NCI-H1930 (cell line): Measurements from ENCODE around the gene PARVG.

Source experiments
- DNase-seq, 2 experiments: peaks; one replicate each; lab custom pipeline; 2025; lab: John Stamatoyannopoulos, UW

The PARVG gene

DNA sequence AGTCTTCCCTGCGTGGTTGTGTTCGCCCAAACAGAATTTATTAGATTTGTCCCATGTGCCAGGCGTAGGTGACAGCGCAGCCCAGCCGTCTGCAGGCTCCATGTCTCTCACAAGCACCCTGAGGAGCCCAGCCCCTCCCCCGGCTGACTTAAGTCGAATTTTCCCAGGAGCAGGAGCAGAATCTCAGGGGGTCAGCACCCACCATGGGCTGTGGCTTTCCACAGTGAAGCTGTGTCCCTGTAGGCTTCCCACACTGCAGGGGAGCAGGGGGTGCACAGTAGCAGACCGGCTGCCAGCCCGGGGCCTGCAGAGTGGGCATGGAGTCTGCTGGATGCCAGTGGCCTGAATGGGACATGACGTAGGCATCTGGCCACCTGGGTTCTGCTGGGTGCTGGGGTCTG lies 16.0 kb downstream of the PARVG start:
- DNase-seq, result no peak

DNA sequence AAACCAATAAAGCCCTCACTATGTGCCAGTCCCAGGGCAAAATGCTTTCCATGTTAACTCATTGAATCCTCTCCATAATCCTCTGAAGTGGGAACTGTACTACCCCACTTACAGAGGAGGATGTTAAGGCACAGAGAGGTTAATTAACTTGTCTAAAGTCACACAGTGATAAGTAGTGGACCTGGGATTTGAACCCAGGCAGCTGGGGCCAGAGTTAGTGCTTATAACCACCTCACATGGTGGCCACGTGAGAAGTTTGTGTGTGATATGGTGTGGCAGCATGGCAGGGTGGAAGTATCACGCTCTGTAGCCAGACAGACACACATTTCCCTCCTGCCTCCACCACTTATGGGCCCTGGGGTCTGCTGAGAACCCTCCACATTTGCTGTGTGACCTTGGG lies 16.5 kb downstream of the PARVG start:
- DNase-seq, result no peak

DNA sequence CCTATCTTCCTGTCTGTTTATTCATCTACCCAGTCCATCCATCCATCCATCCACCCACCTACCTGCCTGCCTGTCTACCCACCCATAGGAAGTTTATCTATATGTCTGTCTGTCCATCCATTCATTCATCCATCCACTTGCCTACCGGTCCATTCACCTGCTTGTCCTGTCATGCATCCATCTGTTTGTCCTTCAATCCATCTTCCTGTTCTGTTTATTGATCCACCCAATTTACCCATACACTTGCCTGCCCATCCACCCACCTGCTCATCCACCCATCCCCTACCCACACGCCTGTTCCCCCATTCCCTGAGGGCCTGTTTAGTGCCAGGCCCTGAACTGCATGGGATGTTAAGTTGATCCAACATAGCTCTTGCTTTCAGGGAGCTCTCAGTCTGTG lies 18.4 kb downstream of the PARVG start:
- DNase-seq, result no peak

DNA sequence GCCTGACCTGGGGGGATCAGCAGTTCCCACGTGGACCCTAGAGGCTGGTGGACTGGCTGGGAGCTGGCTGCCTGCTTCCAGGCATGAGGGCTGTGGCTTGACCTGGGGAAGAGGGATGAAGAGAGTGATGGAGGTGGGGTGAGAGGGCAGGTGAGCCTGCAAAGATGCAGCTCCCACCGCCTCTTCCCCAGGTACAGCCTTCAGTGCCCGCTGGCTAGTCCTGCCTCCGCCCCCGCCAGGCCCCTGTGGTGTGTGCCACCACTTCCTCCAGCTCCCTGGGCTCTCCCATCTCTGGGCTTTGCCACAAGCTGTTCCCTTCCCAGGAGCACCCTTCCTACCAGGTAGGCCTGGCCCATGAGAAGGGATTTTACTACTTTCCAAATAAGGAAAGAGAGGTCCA lies 19.1 kb downstream of the PARVG start:
- no peak for DNase-seq

DNA sequence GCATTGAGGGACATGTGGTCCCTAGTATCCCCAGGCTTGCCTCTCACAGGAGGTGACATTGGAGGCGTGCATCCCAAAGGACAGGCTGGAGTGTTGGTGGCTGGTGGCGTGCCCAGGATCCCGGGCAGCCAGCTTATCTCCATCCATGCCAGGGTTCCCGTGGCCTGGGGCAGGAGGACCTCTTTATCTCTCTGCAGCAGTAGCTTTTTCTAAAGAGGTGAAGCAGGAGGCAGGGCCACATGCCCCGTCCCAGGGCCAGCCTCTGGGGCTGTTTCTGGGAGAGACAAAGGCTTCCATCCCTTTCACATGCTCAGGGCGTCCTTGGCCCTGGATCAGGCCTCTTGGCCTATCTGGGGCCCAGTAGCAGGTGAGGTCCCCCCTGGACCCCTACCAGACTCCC lies 19.7 kb downstream of the PARVG start:
- no peak for DNase-seq

DNA sequence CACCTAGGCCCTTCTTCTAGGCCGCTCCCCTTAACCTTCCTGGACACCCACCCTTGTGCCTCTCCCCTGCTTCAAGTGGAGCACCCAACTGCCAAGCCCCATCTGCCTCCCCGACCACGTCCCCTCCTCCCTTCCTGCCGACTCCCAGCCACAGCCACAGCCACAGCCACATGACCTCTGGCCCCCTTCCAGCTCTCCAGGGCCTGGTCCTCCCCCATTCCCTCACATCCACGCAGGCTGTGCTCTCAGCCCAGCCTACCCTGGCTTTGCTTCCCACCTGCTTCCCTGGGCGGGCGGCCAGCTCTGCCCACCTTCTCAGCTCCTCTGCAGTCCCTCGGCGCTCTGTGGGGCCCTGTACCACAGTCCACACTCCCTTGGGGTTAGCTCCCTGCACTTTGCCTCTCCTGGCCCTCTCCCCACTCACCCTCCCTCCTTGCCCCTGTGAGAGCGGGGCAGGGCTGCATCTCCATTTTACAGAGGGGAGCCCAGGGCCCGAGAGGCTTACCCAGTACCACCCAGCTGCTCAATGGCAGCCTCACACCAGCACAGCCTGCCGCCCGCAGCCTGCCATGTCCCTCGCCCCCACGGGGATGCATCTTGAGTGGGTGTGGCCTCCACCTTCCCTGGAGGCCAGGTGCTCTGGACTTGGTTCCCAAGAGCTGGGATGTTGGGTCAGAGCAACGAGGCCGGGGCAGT lies 20.3 kb downstream of the PARVG start:
- no peak for DNase-seq

DNA sequence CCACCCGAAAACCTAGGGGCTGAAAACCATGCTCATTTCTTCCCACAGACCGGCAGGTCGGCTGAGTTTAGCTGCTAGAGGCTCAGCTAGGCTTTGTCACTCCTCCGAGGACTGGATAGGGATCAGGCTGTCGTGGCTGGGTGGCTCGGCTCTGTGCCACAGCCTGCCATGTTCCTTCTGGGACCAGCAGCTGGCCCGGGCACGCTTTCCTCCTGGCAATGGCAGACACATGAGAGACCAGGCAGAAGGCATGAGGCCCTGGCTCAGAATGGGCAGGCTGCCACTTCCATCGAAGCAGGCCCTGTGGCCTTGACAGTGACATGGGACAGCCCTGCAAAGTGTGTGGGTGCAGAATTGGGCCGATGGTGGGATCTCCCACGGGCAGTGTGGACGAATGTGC lies 20.9 kb downstream of the PARVG start:
- DNase-seq, result no peak

DNA sequence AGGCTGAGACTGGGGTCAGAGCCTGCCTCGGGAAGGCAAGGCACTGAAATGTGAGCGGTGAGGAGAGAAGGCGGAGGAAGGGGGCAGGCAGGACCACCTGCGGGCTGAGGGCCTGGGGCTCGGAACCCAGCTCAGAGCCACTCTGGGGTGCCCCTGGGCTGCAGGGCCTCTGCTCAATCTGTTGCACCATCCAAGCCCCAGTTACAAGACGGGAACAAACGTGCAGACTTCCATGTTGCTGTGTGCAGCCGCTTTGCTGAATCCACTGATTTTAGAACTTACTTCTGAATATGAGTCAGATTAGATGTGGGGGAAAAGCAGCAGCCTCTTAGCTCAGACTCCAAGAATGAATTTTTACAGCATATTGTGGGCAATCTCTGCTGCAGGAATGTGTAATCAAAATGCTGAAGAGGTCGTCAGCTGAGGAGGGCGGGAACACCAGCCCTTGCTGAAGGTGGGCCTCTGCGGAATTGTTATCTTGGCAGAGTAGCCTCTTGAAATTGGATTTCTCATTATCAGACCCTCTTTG lies 21.6 kb downstream of the PARVG start:
- DNase-seq, result no peak

DNA sequence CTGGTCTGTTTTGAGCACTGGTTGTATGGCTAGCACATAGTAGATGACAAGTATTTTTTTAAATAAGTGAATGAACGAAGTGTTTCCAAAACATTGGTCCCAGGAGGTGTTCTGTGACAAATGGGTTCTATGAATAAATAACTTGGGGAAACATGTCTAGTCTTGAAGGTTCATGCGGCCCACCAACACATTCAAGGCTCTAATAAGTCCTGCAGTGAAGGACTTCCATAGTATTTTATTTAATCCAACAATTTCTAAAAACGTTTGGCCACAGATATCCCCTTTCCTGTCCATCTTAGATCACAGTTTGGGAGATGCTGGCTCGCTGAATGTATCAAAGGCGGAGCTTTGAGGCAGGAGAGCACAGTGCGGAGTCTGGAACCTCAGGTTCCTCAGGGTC lies 22.5 kb downstream of the PARVG start:
- no peak for DNase-seq

DNA sequence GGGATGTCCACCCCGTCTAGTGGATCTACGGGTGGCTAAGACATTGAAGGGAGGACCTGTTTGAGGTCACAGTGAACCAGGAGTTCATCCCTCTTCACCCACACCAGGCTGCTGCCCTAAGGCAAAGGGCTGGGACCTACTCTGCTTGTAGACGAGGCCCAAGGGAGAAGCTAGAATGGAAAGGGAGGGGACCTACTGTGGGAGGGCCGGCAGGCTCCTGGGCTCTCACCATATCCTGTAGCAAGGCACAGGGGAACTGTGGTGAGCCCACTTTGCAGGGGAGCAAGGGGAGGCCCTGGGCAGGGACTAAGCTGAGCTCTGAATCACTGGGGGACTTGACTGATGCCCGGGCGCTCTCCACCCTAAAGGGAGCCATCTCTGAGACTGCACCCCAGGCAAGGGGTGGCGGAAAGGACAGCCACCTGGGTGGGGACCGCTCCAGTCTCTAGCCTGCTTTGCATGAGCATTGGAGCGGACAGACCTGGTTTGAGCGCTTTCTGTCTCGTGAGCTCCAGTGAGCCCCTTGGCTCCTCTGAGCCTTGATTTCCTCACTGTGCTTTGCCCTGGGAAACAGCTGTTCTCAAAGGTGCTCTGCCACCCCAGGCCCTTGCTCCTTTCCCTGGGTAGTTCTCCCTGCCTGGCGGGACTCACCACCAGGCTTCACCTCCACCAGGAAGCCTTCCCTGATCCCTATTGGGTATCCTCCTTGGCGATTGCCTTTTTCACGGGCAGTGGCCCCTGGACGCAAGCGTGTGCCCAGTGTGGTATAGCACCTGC lies 24.2 kb downstream of the PARVG start:
- DNase-seq, result no peak

DNA sequence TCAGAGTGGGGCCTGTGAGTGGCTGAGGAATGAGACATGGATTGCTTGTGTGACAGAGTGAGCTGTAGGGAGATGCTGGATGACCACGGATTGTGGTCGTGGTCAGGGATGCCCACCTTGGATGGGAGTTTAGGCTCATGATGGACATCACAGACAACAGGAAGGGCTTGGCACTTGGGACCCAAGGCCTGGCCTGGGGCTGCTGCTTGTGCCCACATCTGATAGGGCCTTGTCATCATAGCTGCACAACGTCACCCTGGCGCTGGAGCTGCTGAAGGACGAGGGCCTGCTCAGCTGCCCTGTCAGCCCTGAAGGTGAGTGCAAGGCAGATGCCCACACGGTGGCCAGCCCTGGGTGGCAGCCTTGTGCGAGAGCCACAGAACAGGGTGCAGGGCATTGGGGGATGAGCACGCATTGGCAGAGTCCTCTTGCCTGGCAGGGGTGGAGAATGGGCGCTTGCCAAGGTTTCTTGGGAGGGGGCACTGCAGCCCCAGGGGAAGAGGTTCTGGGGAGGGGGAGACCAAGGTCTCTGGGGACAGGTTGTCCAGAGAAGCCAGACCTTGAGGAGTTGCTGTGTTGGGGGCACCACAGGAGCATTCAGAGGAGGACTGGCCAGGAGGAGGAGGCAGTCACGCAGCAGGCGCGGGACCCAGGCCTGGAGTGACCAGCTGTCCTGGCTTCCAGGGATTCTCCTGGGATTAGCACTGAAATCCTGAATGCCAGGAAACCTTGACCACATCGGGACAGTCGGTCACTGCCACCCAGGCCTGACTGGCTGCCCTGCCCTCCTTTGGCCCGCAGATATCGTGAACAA lies 25.0 kb downstream of the PARVG start:
- no peak for DNase-seq

DNA sequence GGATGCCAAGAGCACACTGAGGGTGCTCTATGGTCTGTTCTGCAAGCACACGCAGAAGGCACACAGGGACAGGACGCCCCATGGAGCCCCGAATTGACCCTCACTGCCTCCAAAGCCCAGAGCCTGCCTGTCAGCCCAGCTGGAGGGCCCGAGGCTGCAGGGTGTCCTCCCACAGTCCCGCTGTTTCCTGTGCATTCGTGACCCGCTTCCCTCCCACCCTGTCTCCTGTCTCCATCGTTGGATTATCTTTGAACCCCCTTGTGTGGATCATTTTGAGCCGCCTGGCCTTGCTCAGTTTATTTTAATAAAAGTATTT lies 25.6 kb downstream of the PARVG start:
- DNase-seq, result no peak

DNA sequence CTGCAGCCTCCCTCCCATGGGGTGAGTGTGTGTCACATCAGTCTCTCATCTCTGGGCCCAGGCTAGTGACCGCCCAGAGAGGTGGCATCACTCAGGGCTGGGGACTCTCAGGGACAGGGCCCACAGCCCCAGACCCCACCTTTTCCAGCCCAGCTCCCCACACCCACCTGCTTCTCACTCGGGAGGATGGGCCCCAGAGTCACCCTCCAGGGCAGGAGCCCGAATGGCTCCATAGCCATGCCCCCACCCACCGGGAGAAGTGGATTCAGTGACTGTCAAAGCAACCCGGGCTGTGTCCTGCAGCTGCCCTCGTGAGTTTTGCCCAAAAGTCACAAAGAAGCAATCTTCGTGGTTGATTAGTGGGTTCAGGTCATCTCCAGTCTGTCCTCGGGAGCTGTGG lies 26.0 kb downstream of the PARVG start:
- no peak for DNase-seq

DNA sequence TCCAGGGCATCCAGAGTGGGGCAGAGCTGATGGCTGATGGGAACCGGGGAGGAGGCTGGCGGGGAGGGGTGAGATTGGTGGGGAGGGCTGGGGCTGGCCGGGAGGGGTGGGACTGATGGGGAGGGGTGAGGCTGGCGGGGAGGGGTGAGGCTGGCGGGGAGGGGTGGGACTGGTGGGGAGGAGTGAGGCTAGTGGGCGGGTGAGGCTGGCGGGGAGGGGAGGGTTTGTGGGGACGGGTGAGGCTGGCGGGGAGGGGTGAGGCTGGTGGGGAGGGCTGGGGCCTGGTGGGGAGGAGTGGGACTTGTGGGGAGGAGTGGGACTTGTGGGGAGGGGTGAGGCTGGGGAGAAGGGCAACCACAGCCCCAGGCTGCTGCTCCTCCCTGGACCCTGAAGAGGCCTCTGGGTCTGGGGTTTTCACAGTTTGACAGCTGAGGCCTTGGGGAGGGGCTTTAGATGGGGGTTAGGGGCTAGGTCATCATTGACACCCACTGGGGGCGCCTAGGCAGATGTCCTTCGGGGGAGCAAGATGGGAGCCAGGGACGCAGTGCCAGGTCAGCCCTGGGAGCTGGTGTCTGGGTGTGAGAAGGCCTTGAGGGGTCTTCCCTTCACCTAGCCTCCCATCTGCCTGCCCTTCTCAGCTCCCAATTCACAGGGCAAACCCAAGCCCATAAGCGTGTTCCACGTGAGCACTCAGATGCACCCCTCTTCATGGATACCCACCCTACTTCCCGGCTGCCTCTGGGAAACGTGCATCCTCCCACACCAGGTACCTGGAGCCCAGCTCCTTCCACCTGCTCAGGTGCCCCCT lies 26.7 kb downstream of the PARVG start:
- no peak for DNase-seq

DNA sequence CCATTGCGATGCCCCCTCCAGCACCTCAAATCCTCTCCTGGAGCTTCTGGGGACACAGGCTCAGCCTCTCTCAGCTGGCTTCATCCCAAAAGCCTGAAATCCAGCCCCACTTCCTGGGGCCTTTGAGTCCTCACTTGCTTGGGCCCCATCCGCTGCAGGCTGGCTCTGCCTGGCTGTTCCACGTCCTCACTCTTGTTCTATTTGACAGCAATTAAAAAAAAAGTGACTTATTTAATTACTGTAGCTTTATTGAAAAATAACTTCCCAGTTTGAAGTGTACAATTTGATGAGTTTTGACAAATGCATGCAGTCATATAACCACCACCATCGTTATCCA lies 27.2 kb downstream of the PARVG start:
- DNase-seq, result no peak

DNA sequence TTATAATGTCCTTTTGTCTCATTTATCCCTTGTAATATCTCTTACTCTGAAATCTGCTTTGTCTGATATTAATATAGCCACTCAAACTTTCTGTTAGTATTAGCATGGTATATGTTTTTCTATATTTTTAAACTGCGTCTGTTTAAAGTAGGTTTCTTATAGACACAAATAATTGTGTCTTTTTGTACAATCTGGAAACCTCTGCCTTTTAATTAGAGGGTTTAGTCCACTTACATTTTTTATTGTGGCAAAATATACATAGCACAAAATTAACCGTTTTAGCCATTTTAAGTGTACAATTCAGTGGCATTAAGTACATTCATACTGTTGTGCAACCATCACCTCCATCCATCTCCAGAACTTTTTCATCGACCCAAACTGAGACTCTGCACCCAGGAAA lies 28.6 kb downstream of the PARVG start:
- DNase-seq, result no peak

DNA sequence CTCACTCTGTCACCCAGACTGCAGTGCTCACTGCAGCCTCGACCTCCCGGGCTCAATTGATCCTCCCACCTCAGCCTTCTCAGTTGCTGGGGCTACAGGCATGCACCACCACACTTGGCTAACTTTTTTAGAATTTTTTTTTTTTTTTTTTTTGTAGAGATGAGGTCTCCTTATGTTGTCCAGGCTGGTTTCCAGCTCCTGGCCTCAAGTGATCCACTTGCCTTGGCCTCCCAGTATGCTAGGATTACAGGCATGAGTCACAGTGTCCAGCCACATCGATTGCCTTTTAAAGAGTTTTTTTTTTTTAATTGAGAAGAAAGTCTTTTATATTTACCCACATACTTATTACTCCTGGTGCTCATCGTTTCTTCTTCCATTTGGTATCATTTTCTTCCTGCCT lies 30.0 kb downstream of the PARVG start:
- no peak for DNase-seq

DNA sequence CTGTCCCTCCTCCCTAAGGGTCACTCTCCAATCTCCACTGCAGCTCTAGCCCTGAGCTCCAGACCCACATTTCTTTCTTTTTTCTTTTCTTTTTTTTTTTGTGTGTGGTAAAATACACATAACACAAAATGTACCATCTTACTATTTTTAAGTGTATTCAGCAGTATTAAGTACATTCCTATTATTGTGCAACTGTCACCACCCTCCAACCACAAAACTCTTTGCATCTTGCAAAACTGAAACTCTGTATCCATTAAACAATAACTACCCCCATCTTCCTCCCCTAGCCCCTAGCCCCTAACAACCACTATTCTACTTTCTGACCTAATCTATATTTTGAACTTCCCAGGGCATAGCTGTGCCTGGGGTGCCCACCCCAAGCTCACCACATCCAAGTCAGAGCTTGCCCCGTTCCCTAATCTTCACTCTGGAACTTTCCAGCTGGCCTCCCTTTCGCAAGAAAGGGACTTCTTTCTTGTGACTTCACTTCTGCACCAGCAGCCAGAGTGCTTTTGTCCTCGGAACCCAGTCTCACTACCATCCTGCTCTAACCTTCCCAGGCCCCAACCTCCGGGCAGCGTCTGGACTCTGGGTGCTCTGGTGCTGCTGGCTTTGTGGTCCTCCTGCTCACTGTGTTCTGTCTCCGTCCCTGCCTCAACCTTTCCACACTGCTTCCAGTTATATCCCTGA lies 30.7 kb downstream of the PARVG start:
- DNase-seq, result no peak

DNA sequence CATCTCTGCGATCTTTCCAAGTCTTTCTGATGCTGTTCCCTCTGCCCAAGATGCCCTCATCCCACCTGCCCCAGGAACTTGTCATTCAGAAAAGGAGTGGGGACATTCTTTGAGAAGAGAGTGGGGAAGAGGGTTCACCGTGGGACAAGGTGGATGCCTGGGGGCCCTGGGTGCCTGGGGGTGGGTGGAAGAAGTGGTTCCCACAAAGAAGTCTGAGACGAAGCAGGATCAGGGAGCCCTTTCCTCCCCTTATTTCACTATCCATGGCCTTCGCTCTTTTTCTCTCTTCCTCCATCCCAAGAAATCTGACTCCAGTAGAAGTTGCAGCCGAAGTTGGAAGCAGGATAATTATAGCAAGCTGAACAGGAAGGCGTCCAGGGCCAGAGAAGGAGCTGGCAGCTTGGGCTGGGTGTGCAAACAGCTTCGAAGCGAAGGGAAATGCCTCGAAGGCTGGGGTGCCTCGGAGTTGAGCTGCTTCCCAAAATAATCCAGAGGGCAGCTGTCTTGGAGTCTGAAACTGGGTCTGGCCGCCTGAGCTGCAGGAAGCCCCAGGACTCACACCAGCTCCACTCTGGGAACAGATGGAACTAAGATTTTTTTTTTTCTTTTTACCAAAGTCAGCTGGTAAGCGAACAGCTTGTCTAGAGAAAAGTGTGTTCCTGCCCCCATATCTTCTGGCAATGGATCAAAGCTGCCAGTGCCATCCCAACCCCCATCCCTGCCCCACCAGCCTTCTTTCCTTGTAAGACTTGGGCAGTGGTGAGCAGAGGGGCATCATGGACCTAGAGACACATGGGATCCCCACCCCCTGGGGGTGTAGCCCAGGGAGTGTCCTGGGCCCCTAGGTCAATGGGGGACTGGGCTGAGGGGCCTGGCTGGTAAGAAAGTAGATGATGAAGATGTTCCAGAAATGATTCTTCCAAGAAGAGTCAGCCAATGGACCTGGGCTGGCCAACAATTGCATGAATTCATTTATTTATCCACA lies 31.5 kb downstream of the PARVG start:
- DNase-seq, result no peak

DNA sequence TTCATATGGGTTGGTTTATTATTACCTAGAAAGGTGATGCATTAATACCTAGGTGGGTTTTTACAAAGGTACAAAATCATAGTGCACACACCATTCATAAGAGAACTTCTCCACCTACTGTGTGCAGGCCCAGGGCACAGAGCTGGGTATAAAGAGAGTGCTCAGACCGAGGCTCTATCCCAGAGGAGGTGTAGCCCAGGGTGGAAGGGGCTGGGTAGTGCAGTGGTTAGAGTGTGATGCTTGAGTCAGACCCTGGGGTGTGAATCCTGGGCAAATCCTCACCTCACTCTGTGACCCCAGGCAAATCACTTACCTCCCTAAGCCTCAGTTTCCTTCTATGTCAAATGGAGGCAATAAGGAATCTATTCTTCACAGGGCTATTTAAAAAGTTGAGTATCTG lies 32.2 kb downstream of the PARVG start:
- no peak for DNase-seq
